GM21528 (cell line): ENCODE measurements around the gene CDHR3.

ENCODE experiments used
- ATAC-seq: cut with Tn5 transposase; IDR thresholded peaks from one replicate; pipeline ENCODE4 v1.9.1; 2021; ENCODE audit warnings: mild to moderate bottlenecking, moderate library complexity; ENCODE audit not compliant: unreplicated experiment, low FRiP score

The CDHR3 gene

DNA sequence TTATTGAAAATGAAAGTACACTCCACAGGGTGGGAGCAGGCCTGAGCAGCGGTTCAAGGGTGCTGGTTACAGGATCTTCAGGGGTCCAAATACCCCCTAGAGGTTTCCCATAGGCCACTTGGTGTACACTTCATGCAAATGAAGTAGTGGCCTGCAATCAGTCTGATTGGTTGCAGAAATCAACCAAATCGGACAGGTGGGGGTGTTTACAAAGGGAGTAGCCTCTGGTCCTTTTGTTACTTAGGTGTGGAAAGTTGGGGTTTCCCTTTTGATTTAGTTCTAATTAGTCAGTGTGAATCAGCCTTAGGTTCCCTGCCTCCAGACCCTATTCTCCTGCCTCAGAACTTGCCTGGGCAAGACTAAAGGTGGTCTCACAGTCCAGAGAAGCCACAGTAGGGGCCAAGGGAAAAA is 99.5 kb downstream of the CDHR3 start:
- no peak for ATAC-seq

DNA sequence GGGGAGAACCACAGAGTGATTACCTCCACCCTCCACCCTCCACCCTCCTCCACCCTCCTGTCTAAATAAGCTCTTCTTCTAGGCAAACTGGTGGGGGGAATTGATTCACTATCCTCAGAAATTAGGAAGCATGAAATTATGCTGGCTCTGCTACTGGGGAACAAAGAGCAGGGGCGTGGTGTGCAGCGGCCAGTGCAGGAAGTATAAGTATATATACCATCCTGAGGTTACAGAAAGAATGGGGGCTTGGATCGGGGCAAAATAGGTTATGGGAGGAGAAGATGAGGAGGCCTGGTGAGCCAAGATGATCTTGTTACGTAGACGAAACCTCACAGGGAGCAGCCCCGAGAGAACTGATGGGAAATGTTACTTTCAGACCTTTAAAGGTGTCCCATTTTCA is 100.0 kb downstream of the CDHR3 start:
- no peak for ATAC-seq

DNA sequence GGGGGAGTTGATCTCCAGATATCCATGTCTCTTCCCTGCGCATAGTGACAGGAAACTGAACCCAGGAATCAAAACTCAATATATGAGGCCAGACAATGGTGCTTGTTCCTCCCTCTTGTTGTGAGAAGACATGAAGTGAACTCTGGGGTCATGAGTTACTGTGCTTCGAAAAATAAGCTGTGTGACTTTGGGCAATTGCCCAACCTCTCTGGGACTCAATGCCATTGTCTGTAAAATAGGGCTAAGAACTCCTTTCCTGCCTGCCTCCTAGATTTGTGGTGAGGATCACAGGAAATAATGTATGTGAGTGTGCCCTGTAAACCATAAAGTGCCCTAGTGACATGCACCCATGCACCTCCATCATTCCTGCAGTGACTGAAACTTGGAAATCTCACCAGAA is 100.6 kb downstream of the CDHR3 start:
- ATAC-seq, result no peak

DNA sequence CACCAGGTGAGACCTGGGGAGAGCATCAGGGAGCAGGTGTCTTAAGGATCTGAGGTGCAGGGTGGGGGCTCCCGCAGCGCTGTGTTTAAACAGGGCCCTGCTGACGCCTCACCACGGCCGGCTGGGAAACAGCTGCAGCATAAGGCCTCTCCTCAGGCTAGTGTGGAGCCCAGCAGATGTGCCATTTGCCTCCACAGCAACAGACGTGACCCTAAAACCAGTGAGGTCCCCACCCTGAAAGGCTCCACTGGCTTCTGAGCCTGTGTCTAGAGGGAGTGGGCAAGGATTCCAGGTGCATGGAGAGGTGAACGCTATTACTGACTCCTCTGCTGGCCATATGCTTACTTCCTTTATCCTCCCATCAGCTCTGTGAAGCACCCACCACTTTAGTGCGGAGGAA is 101.3 kb downstream of the CDHR3 start:
- no peak for ATAC-seq

DNA sequence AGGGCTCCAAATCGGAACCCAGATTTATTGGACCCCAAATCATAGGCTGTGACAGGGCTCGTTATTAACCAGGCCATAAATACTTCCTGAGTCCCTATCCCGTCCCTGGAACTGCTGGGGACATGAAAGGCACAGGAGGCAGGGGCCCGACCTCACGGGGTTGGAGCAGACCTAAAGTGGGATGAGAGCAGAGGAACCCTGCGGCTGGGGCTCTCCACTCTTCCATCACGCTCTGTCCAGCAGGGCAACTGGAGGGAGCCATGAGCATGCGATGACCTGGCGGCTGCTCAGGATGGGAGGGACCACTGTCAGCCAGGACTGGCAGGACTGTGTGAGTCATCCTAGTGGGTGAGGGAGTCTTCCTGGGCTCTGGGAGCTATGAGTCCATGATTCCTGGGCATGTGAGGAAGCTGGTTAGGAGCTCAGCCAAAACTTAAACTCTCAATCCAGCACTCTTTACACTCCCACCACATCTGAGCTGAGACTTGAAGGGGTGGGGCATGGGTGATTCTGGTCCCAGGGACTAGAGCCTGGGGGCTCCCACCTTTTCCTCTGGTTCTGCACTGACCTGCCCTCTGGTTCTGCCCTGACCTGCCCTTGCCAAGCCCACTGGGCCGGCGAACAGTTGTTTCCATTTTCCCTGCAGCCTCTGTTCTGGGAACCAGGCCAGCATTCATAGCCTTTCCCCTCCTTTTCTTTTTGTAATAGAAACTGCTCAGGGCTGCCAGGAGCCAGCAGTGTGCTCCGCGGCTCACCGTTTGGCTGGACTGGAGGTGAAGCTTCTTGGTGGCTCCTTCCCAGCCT is 101.9 kb downstream of the CDHR3 start:
- ATAC-seq, result no peak

DNA sequence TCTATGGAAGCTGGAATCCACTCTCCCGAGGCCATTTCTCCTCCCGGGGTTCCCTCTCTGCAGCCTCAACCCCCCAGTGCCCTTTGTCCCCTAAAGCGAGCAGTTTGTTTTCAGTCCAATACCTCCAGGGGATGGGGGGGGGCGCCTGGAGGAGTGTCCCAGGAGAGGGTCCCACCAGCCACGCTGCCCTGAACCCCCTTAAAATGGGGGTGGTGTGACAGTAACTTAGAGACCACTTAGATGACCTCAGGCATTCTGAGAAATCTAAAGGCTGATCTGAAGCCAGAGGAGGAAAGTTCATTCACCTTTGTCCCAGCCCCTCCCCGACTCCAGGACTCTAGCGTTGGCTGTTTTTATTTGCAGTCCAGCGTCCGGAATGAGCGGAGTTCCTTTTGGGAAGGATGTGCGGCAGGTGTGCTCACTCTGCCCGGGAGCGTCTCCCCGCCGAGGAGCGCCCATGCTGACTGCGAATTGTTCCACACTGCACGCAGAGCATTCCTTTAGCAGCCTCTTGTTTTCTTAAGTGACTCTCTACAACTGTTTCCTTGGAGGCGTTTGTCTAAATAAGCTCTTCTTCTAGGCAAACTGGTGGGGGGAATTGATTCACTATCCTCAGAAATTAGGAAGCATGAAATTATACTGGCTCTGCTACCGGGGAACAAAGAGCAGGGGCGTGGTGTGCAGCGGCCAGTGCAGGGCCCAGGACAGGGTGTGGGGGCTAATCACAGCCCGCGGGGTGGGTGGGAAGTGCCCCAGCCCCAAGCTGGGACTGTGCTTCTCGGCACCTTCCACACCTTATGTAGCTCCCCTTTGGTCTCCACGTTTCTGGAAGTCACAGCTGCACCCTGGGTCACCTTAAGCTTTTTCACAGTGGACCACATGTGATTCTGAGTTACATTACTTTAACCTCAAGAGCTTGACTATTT is 102.8 kb downstream of the CDHR3 start:
- no peak for ATAC-seq

DNA sequence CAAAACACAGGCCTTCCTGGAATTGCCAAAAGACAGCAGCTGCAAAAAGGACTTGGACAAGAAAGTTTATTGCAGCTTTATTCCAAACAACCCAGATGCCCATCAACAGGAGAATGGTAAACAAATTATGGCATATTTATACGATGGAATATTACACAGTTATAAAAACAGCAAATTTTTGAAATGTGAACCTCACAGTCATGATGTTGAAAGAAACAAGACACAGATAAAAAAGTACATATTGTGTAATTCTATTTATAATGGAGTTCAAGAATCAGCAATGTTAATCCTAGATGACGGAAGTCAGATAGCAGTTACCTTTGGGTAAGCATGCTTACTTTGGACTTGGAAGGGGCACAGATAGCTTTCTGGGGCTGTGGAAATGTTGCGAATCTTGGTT is 104.6 kb downstream of the CDHR3 start:
- no peak for ATAC-seq

DNA sequence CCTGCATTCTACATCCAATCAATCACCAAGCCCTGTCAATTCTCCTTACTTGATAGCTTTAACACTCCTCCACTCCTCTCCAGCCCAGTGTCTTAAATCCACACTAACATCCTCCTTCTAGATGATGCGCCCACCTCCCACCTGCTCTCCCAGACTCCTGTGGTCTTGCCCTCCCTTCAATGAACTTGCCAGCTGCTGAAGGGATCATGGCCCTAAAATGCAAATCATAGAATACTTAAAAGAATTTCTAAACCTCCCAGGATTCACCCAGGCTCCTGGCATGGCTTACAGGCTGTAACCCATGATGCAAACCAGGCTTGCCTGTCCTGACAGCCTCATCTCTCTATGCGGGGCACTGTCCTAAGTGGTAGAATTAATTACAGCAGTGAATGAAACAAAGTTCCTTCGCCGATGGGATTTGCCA is 105.5 kb downstream of the CDHR3 start:
- ATAC-seq, result no peak

DNA sequence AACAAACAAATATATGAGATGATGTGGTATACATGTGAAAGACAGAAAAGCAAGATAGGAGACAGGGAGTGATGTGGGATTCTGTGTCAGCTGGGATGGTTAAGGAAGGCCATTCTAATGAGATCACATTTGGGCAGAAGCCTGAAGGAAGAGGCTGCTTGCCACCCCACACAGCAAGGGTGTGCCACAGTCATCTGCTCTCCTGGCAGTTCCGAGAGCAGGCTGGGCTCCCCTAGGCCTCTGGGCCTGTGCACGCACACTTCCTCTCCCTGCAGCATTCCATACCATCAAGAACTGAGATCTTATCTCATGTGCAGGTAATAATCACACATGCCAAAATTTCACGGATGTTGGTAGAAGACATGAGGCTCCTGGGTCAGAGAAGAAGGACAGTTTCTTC is 105.9 kb downstream of the CDHR3 start:
- ATAC-seq, result no peak

DNA sequence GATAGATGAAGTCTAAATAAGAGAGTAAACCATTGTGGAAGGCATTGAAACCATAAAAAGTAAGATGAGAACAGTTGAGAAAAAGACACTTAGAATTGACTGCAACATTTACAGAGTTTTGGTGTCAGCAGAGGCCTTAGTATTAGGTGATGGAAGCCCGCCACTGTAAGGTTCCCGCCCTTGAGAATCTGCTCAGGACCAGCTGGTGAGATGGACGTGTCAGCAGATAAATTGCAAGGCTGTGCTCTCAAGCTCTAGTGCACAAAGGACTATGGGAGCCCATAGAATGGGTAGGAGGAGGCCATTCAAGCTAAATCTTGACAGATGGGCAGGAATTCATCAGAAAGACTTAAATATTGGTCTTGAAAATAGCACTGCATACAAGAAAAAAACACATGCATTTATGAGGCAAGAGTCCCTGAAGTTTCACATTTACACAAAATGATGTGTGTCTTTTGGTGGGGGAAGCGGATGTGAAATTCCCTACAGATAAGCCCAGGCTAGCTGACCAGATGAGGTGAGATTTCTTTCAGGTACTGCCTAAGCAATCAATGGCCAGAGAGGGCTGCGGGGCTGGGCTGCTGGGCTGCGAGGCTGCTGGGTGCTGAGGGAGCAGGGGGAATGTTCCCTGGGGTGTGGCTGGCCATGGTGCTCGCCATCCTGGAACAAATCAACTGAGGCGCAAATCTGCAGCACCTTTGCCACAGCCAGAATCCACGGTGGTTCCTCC is 106.6 kb downstream of the CDHR3 start:
- ATAC-seq, result no peak

DNA sequence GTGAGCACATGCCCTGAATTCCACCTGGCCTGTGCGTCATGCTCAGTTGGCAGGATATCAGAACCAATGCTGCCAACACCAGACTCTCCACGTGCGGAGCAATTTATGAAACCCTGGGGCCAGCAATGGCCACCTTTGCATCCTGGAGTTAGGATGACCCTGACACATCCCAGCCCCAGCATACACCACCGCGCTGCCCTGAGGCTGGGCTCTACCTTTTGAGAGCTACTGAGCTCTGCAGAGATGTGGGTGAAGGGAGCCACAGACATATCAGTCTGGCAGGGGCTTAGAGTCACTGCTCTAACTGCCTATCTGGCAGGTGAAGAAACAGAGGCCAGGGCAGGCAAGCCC is 107.1 kb downstream of the CDHR3 start:
- no peak for ATAC-seq

DNA sequence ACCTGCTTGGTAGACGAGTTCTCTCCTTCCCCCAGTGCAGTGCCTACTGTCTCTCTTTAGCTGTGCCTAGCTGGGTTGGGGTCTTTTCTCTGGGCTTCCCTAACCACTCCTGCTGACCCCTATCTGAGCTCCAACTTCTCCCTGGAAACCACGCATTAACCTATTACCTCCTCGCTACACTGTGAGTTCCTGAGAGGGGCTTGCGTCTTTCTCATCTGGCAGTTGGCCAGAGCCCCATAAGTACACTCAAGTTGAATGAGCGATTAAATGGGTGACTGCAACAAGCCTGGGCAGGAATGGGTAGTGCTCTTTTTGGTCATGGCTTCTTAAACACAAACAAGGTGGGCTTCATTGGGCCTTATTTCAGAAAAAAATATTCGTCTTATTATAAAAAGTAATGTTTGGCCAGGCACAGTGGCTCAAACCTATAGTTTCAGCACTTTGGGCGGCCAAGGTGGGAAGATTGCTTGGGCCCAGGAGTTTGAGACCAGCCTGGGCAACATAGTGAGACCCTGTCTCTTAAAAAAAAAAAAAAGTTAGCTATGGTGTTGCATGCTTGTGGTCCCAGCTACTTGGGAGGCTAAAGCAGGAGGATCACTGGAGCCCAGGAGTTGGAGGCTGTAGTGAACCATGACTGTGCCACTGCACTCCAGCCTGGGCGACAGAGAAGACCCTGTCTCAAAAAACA is 107.6 kb downstream of the CDHR3 start:
- ATAC-seq, result no peak

DNA sequence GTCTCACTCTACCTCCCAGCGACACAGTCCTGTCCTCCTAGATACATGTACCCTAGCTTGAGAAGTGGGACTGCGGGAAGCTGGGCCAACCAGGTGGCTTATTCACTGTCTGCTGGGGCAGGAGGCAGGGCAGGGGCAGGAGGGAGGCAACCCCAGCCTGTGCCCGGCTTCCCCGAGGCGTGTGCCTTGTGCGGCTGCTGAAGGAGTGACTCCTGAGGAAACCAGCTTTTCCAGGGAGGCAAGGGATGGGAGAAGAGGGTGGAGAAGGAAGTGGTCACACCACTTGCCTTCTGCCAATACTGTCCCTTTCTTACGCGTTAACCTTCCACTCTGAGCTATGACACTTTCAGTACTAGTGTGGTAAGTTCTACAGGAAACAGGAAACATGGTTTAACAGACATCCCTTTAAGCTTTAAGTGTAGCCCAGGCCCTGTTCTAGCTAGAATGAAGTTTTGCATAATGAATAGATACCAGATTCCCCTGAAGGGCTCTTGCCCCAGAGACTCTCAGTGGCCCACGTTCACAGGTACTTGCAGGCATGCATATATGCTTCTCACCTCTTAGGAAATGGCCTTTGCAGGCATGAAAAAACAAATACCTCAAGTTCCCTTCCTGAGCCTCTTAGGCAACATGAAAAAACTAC is 108.4 kb downstream of the CDHR3 start:
- peak; percentile 98 for ATAC-seq

DNA sequence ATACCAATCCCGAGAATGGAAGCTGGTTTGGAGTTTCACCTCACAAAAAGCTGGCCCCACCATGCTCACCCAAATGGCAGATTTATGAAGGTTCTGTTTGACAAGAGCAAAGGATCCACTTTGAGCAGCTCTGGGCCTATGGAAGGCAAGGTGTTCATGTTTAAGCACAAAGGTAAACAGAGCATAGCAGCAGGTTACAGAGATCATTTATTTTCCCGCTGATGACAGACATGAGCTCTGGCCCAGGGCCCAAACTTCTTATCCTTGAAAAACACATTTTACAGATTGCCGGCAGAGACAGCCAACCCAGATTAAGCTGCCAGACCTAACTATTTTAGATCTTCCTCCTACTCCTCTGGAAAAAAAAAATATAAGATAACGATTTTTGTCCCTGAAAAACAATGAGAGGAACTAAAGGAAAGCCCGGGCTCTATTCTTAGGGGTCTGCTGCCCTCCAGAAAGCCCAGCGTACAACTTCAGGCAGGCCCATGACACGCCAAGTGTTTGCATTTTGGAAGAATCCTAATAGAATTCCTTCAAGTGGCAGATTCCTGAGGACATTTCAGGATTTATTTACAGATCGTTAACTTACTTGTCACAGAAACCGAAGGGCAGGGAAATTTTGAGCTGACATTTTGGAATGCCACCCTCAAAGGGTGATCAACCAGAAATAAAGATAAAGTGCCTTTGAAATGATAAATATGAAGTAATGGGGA is 109.1 kb downstream of the CDHR3 start:
- ATAC-seq, result peak; percentile 7

DNA sequence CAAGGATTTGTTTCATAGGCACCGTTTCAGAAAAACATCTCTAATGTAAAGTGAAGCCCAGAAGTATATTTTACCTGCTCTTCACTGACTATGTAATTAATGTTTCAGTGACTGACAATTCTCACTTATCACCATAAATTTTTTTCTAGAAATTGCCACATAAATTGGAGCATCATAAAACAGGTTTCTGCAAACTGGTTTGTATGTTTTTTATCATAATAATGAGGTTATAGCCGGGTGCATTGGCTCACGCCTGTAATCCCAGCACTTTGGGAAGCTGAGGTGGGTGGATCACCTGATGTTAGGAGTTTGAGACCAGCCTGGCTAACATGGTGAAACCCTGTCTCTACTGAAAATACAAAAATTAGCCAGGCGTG is 109.6 kb downstream of the CDHR3 start:
- no peak for ATAC-seq

DNA sequence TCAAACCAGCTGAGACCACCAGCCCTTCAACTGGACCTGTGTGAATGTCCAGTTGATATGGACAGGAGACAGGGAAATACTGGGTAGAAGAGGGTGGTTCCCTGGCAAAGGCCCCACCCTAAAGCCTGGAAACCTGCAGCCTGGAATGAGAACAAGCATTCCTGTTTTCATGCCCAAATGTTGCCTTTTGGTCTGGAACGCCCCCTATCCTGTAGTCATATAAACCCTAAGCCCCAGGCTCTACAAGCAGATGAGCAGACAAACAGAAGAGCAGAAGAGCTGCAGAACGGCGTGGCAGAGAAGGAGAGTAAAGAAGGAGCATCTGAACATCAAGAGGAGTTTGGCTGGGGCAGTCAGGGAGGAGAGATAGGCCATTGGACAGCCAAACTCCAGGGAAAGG is 110.6 kb downstream of the CDHR3 start:
- ATAC-seq, result no peak

DNA sequence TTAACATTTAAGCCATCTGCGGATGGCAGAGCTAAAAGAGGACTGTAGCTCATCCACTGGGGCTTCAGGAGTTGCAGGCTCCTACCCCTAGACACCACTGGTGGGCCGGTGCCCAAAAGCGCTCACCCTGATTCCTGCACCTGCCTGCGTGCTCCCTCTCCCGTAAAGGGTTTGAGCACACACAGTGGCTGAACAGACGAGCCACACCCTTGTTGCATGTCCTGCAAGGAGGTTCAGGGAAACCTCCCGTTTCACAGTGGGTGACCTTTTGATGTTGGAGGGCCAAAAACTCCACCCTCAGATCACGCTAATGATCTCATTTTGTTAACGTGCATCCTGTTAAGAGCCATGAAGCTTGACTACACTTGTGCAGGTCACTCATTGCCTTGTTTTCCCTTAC is 111.2 kb downstream of the CDHR3 start:
- ATAC-seq, result no peak

DNA sequence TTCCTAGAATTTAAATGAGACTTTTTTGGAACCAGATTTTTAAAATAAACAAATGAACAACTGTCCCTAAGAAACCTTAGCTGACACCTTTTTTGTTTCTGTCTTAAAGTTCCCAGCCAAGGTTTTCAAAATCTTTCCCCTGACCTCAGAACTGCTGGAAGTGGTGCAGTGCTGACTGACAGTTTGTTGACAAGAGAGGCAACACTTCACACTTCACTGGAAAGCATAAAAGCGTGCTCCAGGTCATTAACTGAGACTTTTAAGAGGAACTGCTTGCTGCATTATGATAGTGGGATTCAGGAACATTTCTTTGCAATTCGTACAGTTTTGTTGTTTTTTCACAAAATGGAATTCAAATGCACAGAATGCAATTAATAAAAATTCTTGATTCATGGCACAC is 112.9 kb downstream of the CDHR3 start:
- no peak for ATAC-seq

DNA sequence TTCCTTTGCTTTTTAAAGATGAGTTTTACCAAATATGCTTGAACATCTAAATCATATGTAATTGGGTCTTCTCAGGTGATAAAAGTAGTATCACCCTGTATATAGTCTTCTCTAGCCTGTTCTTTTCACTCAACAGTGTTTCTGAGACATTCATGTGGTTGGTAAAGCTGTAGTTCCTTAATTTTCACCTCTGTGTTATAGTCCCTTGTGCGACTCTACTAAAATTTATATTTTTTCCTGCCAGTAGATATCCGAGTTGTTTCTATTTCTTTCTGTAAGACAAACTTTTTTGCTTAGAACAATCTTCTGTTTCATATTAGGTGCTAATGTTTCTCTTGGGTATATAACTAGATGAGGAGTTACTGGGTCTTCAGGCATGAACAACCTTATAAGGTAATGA is 113.5 kb downstream of the CDHR3 start:
- ATAC-seq, result no peak
